Measurements from ENCODE around the gene TM2D1. TPM values are rescaled to one million over a fixed set of nuclear protein-coding genes. Genes with fewer than 3 reads are reported as not detected.

Gene TM2D1
- total RNA-seq, 1 experiment from 2014 or later = 22.7 TPM

- no peak overlapping the region for H3K4me2 ChIP-seq (ENCODE audit: low read length)
- intact Hi-C loops (cut with micrococcal nuclease) = no loop called here
- no peaks in the 10 kb centered on the region for H4K20me1 ChIP-seq (ENCODE audit: insufficient read depth)
- H2AFZ ChIP-seq (ENCODE audit: low read depth, low read length, poor library complexity, severe bottlenecking) = no peak overlapping the region
- no peaks in the 10 kb centered on the region for H3K9me2 ChIP-seq (ENCODE audit: insufficient read depth)
- peaks cover 0 to 3% of the 10 kb centered on the region in 2 experiments; a peak in 2 of 4 replicates for H3K4me1 ChIP-seq (ENCODE audit: control insufficient read depth in 1 of 2, insufficient read depth in 2 of 2, low read length in 2 of 2)
- DNase-seq (ENCODE audit: low read depth, low spot score) (no peak), ATAC-seq (no peak)
- no peaks in the 10 kb centered on the region for H3K36me3 ChIP-seq (ENCODE audit: control insufficient read depth in 1 of 2, insufficient read depth in 2 of 2, low read length in 2 of 2)
- POLR2A ChIA-PET = no interaction called here
- TF ChIP-seq EZH2phosphoT487 (IDR thresholded peaks at IDR 0.05; ENCODE audit: borderline replicate concordance) (no peak), ELF1 (IDR thresholded peaks at IDR 0.05; ENCODE audit: borderline replicate concordance, low read depth) (no peak), RAD21 (IDR thresholded peaks at IDR 0.05; ENCODE audit: low read depth) (no peak), POLR2A (IDR thresholded peaks at IDR 0.05; ENCODE audit: borderline replicate concordance, extremely low read depth, insufficient read depth, insufficient read length) (no peak), JUND (IDR thresholded peaks at IDR 0.05) (no peak)
- CTCF ChIA-PET = no interaction called here
- no peak overlapping the region for H3K27ac ChIP-seq (ENCODE audit: low read depth, low read length)
- H3K4me3 ChIP-seq (replicated peaks in 1 of 2; ENCODE audit: low read depth in 1 of 2, low read length in 2 of 2) = no peak overlapping the region
- RAD21 ChIA-PET (ENCODE audit: low non-redundant PET in 1 of 2, low total read pairs in 2 of 2, uncharacterized antibody in 2 of 2, unreplicated experiment in 2 of 2) = no interaction called here
- BruUV-seq (replicated peaks) = no TSS peak
- H3K27me3 ChIP-seq (ENCODE audit: insufficient read depth, low read length) = no peaks in the 10 kb centered on the region
- no peaks in the 10 kb centered on the region for H3K79me2 ChIP-seq (ENCODE audit: insufficient read depth, low read length)
- H3K9me3 ChIP-seq (ENCODE audit: control insufficient read depth in 1 of 2, insufficient read depth in 1 of 2, low read depth in 1 of 2, low read length in 2 of 2) = no peaks in the 10 kb centered on the region
- no peak overlapping the region for H3K9ac ChIP-seq (ENCODE audit: low read length)
These were observed 88.6 kb downstream of the TM2D1 start for GRCh38 chr1:61636376-61636775.

GRCh38 chr1:61635557-61635956 is 89.4 kb downstream of the TM2D1 start:
- no peaks in the 10 kb centered on the region for H4K20me1 ChIP-seq (ENCODE audit: insufficient read depth)
- H2AFZ ChIP-seq (ENCODE audit: low read depth, low read length, poor library complexity, severe bottlenecking) = no peak overlapping the region
- H3K27me3 ChIP-seq (ENCODE audit: insufficient read depth, low read length) = no peaks in the 10 kb centered on the region
- no peaks in the 10 kb centered on the region for H3K79me2 ChIP-seq (ENCODE audit: insufficient read depth, low read length)
- BruUV-seq (replicated peaks) = no TSS peak
- DNase-seq (ENCODE audit: low read depth, low spot score) (no peak), ATAC-seq (no peak)
- ChIA-PET POLR2A (no interaction called here), CTCF (no interaction called here), RAD21 (ENCODE audit: low non-redundant PET in 1 of 2, low total read pairs in 2 of 2, uncharacterized antibody in 2 of 2, unreplicated experiment in 2 of 2) (no interaction called here)
- H3K4me1 ChIP-seq (ENCODE audit: control insufficient read depth in 1 of 2, insufficient read depth in 2 of 2, low read length in 2 of 2) = no peaks in the 10 kb centered on the region
- H3K9me3 ChIP-seq (ENCODE audit: control insufficient read depth in 1 of 2, insufficient read depth in 1 of 2, low read depth in 1 of 2, low read length in 2 of 2) = no peaks in the 10 kb centered on the region
- no peak overlapping the region for H3K27ac ChIP-seq (ENCODE audit: low read depth, low read length)
- no peaks in the 10 kb centered on the region for H3K9me2 ChIP-seq (ENCODE audit: insufficient read depth)
- H3K9ac ChIP-seq (ENCODE audit: low read length) = no peak overlapping the region
- TF ChIP-seq ZNF274 (IDR thresholded peaks at IDR 0.05; ENCODE audit: low read depth, low read length) = no peak
- no peak for TF ChIP-seq REST (IDR thresholded peaks at IDR 0.05; ENCODE audit: low read depth)
- intact Hi-C loops (cut with micrococcal nuclease) = no loop called here
- no peaks in the 10 kb centered on the region for H3K36me3 ChIP-seq (ENCODE audit: control insufficient read depth in 1 of 2, insufficient read depth in 2 of 2, low read length in 2 of 2)
- no peak overlapping the region for H3K4me2 ChIP-seq (ENCODE audit: low read length)
- no peak overlapping the region for H3K4me3 ChIP-seq (replicated peaks in 1 of 2; ENCODE audit: low read depth in 1 of 2, low read length in 2 of 2)

All from HCT116 (cell line).